Erythroblast (primary cell): ENCODE measurements around the gene ADGRV1.

Experiments used
- GATA1 ChIP-seq: IDR thresholded peaks from 2 replicates; pipeline ENCODE4 v1.6.1; 2011; ENCODE audit warnings: low read depth, mild to moderate bottlenecking, control low read depth, low read length, moderate library complexity
- POLR2A ChIP-seq: IDR thresholded peaks from 2 replicates; pipeline ENCODE4 v1.6.1; 2011; ENCODE audit warnings: mild to moderate bottlenecking, low read length

- TF ChIP-seq POLR2A (no peak), GATA1 (no peak)
Observed at GRCh38 chr5:90601468-90601867, 42.9 kb downstream of the ADGRV1 start.
